Skeletal muscle tissue (tissue), 4 donors: ENCODE results near the gene TNFRSF21. TPM values are rescaled to one million over a fixed set of nuclear protein-coding genes. Genes with fewer than 3 reads are reported as not detected.

Experiments used
- H3K27ac ChIP-seq: one replicate; pipeline ENCODE4 v1.7.0; 2013; ENCODE audit warnings: mild to moderate bottlenecking, low read depth, low read length, inconsistent platforms
- H3K27me3 ChIP-seq, 3 donors: one replicate each; pipeline ENCODE4 v1.7.0; 2013; ENCODE audit warnings: low read length in 3 of 3; ENCODE audit not compliant: control insufficient read depth in 3 of 3, insufficient read depth in 3 of 3
- H3K36me3 ChIP-seq, 3 donors: one replicate each; pipeline ENCODE4 v1.7.0; 2013; ENCODE audit warnings: low read length in 3 of 3; ENCODE audit not compliant: control insufficient read depth in 3 of 3, insufficient read depth in 3 of 3
- H3K4me1 ChIP-seq, 3 donors: one replicate each; pipeline ENCODE4 v1.7.0; 2013; ENCODE audit warnings: low read length in 3 of 3, mild to moderate bottlenecking in 3 of 3; ENCODE audit not compliant: control insufficient read depth in 3 of 3, insufficient read depth in 3 of 3
- H3K4me3 ChIP-seq, 3 donors: one replicate each; pipeline ENCODE4 v1.7.0; 2013; ENCODE audit warnings: low read length in 3 of 3
- H3K9ac ChIP-seq, 3 donors: one replicate each; pipeline ENCODE4 v1.7.0; 2013; ENCODE audit warnings: low read length in 3 of 3, mild to moderate bottlenecking in 3 of 3, moderate library complexity in 2 of 3, low read depth in 1 of 3
- H3K9me3 ChIP-seq, 3 donors: one replicate each; pipeline ENCODE4 v1.7.0; 2013; ENCODE audit warnings: low read length in 3 of 3; ENCODE audit not compliant: control insufficient read depth in 3 of 3
- total RNA-seq: library from RNA; depleted of rRNA; stranded (reverse); fragments of >200 nt; gene quantifications from one replicate; pipeline ENCODE4 v1.2.3, GENCODE V29; 2014
- donor health status: Osteomylitis.

Gene TNFRSF21
- total RNA-seq, 1 donor from 2014 or later: 9.4 TPM

- Histone ChIP-seq H3K4me3 (no peak overlapping the region), H3K9ac (no peak overlapping the region), H3K27me3 (peaks cover 0 to 20% (median 16%) of the 10 kb centered on the region in 3 donors), H3K4me1 (peaks cover 4 to 11% (median 8%) of the 10 kb centered on the region in 3 donors), H3K27ac (no peak overlapping the region), H3K9me3 (no peaks in the 10 kb centered on the region), H3K36me3 (no peaks in the 10 kb centered on the region)
Observed at GRCh38 chr6:47307362-47308197, 2.1 kb downstream of the TNFRSF21 start.

DNA sequence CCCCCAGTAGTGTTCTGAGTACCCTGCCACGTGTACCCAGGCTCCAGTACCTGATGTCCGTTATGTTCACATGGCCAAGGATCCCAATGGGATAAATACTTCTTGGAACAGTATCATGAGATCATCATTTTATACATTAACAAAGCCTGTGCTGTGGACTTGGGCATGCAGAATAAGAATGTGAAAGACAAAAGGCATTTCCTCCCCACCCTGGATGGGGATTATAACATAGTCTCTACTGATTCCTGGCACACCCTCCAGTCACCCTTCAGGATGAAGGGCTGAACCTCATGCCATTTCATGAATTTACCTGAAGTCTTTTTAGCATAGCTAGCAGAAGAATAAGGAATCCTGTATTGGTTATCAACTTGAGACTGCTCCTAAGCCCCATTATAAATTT lies 2.8 kb downstream of the TNFRSF21 start:
- H3K4me3 ChIP-seq: no peak overlapping the region

GRCh38 chr6:47303861-47304260 lies 5.8 kb downstream of the TNFRSF21 start:
- Histone ChIP-seq H3K27ac (no peak overlapping the region), H3K4me3 (no peak overlapping the region), H3K9me3 (no peaks in the 10 kb centered on the region), H3K36me3 (no peaks in the 10 kb centered on the region), H3K4me1 (peaks cover 4 to 8% (median 7%) of the 10 kb centered on the region in 3 donors), H3K9ac (no peak overlapping the region), H3K27me3 (peaks cover 0 to 20% (median 16%) of the 10 kb centered on the region in 3 donors)

More for the DNA sequence above, 2.8 kb downstream of the TNFRSF21 start:
- no peak overlapping the region for H3K27ac ChIP-seq
- no peak overlapping the region for H3K9ac ChIP-seq
- peaks cover 4 to 11% (median 8%) of the 10 kb centered on the region in 3 donors for H3K4me1 ChIP-seq
- no peaks in the 10 kb centered on the region for H3K36me3 ChIP-seq
- H3K9me3 ChIP-seq: no peaks in the 10 kb centered on the region
- peaks cover 0 to 20% (median 16%) of the 10 kb centered on the region in 3 donors for H3K27me3 ChIP-seq

GRCh38 chr6:47303342-47303741 lies 6.4 kb downstream of the TNFRSF21 start:
- H3K4me3 ChIP-seq: no peak overlapping the region
- no peaks in the 10 kb centered on the region for H3K36me3 ChIP-seq
- peaks cover 0 to 2% (median 2%) of the 10 kb centered on the region in 3 donors for H3K4me1 ChIP-seq
- H3K27ac ChIP-seq: no peak overlapping the region
- H3K9ac ChIP-seq: no peak overlapping the region
- peaks cover 0 to 17% (median 12%) of the 10 kb centered on the region in 3 donors for H3K27me3 ChIP-seq
- H3K9me3 ChIP-seq: no peaks in the 10 kb centered on the region

GRCh38 chr6:47302043-47302442 lies 7.7 kb downstream of the TNFRSF21 start:
- Histone ChIP-seq H3K36me3 (no peaks in the 10 kb centered on the region), H3K27me3 (peaks cover 0 to 4% (median 0%) of the 10 kb centered on the region in 3 donors), H3K4me3 (no peak overlapping the region), H3K4me1 (no peaks in the 10 kb centered on the region), H3K9me3 (no peaks in the 10 kb centered on the region), H3K9ac (no peak overlapping the region), H3K27ac (no peak overlapping the region)

DNA sequence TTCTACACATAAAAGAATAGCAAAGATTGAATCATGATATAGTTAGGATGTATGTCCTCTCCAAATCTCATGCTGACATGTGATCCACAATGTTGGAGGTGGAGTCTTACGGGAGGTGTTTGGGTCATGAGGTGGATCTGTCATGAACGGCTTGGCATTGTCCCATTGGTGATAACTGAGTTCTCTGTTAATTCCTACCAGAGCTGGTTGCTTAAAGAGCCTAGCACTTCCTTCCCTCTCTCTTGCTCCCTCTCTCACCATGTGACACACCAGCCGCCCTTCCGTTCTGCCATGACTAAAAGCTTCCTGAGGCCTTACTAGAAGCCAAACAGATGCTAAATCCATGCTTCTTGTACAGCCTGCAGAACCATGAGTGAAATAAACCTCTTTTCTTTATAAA lies 8.3 kb downstream of the TNFRSF21 start:
- no peak overlapping the region for H3K4me3 ChIP-seq

DNA sequence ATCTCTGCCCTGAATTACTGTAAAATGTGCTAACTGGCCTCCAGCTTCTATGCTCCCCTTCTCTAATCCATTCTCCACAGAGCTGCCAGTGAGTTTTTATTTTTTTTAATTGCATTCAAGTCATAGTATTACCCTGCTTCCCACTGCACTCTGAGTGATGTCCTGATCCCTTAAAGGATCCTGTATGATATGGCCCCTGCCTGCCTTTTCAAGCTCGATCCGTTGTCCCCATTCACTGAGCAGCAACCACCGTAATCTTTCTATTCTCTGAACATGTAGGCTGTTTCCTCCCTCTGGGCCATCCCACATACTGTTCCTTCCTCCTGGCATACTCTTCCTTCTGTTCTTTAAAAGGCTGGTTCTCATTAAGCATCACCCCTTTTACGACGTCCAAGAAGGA lies 9.3 kb downstream of the TNFRSF21 start:
- H3K36me3 ChIP-seq: no peaks in the 10 kb centered on the region
- no peaks in the 10 kb centered on the region for H3K27me3 ChIP-seq
- H3K9me3 ChIP-seq: no peaks in the 10 kb centered on the region
- no peaks in the 10 kb centered on the region for H3K4me1 ChIP-seq
- H3K9ac ChIP-seq: no peak overlapping the region
- H3K27ac ChIP-seq: no peak overlapping the region
- no peak overlapping the region for H3K4me3 ChIP-seq

More for the DNA sequence above, 8.3 kb downstream of the TNFRSF21 start:
- Histone ChIP-seq H3K9ac (no peak overlapping the region), H3K27me3 (no peaks in the 10 kb centered on the region), H3K9me3 (no peaks in the 10 kb centered on the region), H3K27ac (no peak overlapping the region), H3K36me3 (no peaks in the 10 kb centered on the region), H3K4me1 (no peaks in the 10 kb centered on the region)

GRCh38 chr6:47299965-47300364 lies 9.7 kb downstream of the TNFRSF21 start:
- Histone ChIP-seq H3K9ac (no peak overlapping the region), H3K27ac (no peak overlapping the region), H3K4me1 (no peaks in the 10 kb centered on the region), H3K9me3 (no peaks in the 10 kb centered on the region), H3K27me3 (no peaks in the 10 kb centered on the region), H3K36me3 (no peaks in the 10 kb centered on the region), H3K4me3 (no peak overlapping the region)

DNA sequence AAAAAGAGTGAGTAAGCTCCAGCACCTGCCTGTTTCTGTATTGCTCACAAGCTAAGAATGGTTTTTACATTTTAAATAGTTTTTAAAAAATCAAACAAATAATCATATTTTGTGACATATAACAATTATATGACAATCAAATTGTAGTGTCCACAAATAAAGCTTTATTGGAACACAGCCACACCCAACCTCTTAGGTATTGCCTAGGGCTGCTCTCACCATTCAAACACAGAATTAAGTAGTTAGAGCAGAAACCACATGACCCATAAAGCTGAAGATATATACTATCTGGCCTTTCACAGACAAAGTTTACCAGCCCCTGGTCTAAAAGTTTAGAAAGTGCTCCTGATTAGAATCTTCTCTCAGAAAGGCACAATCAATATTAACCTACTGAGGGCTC lies 11.2 kb downstream of the TNFRSF21 start:
- no peak overlapping the region for H3K27ac ChIP-seq
- H3K9me3 ChIP-seq: no peaks in the 10 kb centered on the region
- no peak overlapping the region for H3K9ac ChIP-seq
- no peaks in the 10 kb centered on the region for H3K4me1 ChIP-seq
- H3K36me3 ChIP-seq: no peaks in the 10 kb centered on the region
- no peak overlapping the region for H3K4me3 ChIP-seq
- no peaks in the 10 kb centered on the region for H3K27me3 ChIP-seq

DNA sequence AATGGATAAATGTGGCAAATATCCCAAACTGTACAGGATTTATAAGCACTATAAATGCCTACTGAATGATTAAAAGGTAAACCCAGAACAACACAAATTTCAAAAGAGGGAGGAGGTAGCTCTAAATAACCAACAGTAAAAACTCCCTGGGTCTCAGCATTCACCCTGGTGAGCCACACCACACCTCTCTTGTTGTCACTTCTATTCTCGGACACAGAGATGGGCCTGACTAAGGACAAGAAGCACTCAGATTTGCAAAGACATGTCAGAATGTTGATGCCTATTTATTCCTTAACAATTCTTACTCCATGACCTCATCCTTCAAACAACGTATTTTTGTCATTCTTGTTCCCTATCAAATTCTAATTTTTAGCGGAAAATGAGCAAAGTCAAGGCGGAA lies 14.7 kb downstream of the TNFRSF21 start:
- H3K4me3 ChIP-seq: no peak overlapping the region
- H3K9me3 ChIP-seq: no peaks in the 10 kb centered on the region
- H3K27ac ChIP-seq: no peak overlapping the region
- H3K36me3 ChIP-seq: no peaks in the 10 kb centered on the region
- H3K27me3 ChIP-seq: no peaks in the 10 kb centered on the region
- H3K9ac ChIP-seq: no peak overlapping the region
- H3K4me1 ChIP-seq: no peaks in the 10 kb centered on the region
